ENCODE results near the gene PLIN5. TPM values are rescaled to one million over a fixed set of nuclear protein-coding genes. Genes with fewer than 3 reads are reported as not detected.

Gene PLIN5
- total RNA-seq, 1 donor from 2014 or later, result 25.1 TPM

DNA sequence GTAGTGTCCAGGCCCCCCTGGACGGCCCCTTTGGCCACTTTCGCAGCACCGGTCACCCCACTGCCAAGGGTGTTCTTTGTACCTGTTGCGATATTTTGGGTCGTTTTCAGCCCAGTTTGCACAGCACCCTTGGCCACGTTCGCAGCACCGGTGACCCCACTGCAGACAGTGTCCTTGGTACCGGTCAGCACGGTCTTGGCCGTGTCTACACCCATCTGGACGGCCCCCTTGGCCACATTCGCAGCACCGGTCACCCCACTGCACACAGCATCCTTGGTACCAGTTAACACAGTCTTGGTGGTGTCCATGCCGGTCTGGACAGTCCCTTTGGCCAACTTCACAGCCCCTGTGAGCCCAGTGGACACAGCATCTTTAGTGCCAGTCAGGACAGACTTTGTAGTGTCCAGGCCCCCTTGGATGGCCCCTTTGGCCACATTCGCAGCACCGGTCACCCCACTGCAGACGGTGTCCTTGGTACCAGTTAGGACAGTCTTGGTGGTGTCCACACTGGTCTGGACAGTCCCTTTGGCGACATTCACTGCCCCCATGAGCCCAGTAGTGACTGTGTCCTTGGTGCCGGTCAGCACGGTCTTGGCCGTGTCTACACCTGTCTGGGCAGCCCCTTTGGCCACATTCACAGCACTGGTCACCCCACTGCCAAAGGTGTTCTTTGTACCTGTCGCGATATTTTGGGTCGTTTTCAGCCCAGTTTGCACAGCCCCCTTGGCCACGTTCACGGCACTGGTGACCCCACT, 23.5 kb downstream of the PLIN5 start:
- no peak for DNase-seq (ENCODE audit: low spot score)
- intact Hi-C loops (cut with DNase I), result no loop called here

DNA sequence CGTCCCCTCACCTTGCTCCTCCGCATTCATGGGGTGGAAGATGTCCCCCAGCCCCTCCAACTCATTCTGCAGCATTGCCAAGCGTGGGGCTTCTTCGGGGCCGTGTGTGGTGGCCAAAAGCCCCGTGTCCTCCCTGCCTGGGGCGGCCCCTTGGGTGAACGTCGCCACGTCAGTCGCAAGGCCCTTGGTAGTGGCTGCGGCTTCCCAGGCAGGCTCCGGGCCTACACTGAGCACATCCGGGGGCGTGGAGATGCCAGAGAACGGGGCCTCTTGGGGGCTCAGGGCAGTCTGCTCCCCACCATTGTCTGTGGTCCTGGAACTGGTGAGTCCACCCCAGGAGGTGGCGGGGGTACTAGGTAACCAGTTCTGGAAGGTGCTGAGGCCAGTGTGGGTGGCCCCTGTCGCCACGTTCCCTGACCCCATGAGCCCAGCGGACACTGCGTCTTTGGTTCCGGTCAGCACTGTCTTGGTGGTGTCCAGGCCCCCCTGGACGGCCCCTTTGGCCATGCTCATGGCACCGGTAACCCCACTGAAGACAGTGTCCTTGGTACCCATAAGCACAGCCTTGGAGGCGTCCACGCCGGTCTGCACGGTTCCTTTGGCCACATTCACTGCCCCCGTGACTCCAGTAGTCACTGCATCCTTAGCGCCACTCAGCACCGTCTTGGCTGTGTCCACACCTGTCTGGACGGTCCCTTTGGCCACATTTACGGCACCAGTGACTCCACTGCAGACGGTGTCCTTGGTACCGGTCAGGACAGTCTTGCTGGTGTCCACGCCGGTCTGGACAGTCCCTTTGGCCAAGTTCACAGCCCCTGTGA, 24.4 kb downstream of the PLIN5 start:
- no peak for DNase-seq (ENCODE audit: low spot score)
- intact Hi-C loops (cut with DNase I), result no loop called here

DNA sequence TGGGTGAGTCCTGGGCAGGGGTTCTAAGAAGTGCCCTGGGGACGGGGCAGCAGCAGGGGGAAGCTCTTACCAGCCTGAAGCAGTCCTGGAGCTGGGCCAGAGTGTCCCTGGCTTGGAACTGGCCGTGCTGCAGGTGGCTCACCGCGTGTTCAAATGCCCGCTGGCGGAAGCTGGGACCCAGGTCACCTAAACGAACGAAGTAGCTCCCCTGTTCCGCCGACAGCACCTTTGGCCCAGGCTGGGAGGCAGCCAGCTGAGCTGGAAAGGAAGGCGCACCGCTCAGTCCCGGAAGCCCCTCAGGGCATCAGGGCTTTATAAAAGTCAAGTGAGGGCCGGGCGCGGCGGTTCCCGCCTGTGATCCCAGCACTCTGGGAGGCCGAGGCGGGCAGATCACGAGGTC, 26.3 kb downstream of the PLIN5 start:
- DNase-seq (ENCODE audit: low spot score), result no peak
- intact Hi-C loops (cut with DNase I), result no loop called here

DNA sequence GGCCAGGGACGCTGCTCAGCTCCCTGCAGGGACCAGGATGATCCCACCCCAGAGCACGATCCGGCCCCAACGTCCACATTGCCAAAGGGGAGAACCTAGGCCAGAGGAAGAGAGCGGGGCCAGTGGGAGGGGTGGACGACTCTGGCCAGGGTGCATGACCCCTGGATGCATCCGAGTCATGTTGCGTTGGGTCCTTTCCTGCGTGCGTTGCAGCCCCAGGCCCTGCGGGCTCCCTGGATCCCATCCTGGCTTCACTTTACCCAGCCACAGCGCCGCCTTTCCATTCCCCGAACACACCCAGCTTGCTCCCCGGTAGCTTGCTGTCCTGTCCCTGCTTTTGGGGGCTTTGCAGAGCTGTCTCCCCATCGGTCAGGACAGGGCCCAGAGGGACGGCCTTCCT, 27.2 kb downstream of the PLIN5 start:
- no peak for DNase-seq (ENCODE audit: low spot score)
- intact Hi-C loops (cut with DNase I), result no loop called here

DNA sequence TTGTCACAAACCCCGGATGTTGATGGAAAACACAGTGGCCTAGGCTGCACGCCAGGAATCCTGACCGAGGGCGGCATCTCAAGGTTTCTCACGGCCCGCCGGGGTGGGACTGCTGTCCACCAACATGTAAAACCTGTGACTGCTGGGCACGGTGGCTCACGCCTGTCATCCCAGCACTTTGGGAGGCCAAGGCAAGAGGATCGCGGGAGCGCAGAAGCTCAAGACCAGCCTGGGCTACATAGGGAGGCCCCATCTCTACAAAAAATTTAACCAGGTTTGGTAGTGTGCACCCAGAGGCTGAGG, 27.9 kb downstream of the PLIN5 start:
- DNase-seq (ENCODE audit: low spot score), result no peak
- intact Hi-C loops (cut with DNase I), result no loop called here

DNA sequence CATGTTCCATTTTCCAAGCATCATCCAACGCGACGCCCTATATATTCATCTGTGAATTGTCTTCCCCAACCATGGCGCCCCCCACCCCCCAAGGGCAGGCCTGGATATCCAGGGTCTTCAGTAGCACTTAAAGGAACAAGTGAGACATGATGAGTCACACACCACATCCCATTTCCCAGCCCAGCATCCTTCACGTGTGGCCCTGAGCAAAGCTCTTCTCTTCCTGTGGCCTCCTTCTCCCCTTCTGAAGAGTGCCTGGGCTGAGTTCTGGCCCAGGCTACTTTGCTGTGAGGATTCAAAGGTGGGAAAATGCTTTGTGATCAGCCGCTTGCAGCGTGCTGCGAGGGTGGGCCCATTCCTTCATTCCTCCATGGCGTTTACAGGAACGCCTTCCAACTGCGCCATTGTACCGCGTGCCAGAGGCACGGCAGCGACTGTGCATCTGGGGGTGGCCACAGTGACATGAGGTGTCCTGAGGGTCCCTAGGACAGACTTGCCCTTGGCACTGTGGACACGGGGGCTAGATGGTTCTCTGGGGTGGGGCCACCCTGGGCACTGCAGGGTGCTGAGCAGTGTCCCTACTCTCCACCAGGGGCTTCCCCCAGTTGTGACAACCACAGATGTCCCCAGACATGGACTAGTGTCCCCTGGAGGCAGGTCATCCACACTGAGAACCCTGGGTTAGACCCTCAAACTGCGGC, 28.4 kb downstream of the PLIN5 start:
- intact Hi-C loops (cut with DNase I), result no loop called here
- no peak for DNase-seq (ENCODE audit: low spot score)

DNA sequence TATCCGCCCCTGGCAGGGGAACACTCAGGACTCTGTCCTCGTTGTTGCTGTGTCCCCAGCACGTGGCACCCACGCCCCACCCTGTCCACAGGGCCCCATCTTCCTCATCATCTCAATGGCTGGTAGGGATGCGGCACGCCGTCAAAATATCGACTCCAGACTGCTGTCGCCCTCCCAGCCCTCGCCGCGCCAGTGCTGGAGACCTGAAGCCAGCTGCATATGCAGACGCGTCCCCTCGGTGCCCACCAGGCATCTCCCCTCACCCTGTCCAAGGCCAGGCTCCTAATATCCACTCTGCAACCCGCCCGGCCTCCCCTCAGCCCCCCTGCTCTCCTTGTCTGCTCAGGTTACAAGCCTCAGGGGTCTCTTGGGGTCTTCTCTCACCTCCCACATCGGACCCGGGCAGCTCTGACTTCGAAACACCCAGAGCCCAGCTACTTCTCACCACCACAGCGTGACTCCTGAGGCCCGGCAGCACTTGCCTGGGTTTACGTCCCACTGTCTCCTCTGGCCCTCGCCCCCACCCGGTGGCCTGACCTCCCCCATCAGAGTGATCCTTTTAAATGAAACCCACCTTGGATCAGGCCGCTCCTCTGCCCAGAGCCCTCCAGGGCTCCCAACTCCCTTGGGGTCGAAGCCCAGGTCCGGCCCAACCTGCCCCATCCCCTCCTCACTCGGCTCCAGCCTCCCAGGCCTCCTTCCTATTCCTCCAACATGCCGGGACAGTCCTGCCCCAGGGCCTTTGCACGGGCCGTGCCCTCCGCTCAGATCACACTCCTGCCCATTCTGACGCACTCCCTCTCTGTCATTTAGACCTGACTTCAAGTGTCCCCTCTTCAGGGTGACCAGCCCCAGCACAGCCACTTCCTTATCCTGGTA, 29.2 kb downstream of the PLIN5 start:
- DNase-seq (ENCODE audit: low spot score), result no peak
- intact Hi-C loops (cut with DNase I), result no loop called here

DNA sequence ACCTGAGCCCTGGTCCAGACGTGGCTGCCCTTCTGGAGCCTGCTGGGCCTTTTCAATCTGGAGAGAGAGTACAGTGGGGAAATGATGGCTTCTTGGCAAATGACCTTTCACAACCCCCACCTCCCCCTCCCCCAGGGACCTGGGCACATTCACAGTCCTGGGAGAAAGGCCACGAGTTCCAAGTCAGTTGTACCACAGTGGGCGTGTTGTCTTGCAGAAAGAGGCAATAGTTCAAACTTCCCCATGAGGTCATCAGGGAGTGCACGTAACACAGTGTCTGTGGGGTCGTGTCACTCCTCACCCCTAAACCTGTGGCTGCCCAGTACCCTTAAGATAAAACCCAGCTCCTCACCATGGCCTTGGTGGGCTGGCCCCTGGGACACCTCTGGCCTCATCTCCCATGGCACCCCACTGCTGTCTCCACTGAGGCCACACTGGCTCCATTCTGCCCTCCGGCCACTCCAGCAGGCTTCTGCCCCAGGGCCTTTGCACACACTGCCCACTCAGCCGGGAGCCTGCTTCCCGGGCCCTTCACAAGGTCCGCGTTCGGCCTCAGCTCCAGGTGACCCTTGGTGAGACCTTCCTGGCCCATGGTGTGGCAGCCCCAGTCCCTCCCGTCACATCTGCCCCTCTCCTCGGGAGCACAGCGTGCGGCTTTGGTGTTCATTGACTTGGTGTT, 30.0 kb downstream of the PLIN5 start:
- DNase-seq (ENCODE audit: low spot score), result no peak
- intact Hi-C loops (cut with DNase I), result no loop called here

DNA sequence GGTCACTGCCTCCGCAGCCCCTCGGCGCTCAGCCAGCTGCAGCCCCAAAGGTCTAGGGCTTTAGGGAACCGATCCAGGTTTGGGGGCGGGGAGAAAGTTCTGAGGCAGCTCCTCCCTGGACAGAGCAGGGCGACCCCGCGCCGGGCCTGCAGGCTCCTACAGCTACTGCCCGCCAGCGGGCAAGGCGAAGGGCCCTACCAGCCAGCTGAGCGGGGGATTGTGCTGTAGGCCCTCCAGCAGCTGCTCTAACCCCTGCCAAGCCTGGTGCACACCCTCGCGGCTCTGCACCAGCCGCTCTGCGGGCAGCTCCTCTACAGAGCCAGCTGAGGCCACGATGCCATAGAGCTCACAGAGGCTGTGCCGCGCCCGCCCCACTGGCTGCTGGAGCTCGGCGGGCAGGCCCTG, 30.7 kb downstream of the PLIN5 start:
- intact Hi-C loops (cut with DNase I), result no loop called here
- DNase-seq (ENCODE audit: low spot score), result no peak

DNA sequence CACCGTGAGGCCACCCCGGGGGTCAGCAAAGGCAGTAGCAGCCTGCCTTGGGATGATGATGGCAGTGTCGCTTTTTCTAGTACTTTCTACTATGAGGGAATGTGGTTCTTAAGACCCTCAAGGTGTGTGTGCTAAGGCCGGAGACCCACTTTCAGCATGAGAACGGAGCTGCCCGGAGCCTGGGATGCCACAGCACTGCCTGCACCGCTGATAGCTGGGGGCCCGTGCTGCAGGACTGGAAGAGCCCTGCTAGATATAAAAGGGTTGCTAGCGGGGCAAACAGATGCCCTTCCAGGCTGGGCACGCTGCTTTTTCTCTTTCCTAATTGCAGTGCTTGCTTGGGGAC, 31.2 kb downstream of the PLIN5 start:
- DNase-seq (ENCODE audit: low spot score), result no peak
- intact Hi-C loops (cut with DNase I), result no loop called here

DNA sequence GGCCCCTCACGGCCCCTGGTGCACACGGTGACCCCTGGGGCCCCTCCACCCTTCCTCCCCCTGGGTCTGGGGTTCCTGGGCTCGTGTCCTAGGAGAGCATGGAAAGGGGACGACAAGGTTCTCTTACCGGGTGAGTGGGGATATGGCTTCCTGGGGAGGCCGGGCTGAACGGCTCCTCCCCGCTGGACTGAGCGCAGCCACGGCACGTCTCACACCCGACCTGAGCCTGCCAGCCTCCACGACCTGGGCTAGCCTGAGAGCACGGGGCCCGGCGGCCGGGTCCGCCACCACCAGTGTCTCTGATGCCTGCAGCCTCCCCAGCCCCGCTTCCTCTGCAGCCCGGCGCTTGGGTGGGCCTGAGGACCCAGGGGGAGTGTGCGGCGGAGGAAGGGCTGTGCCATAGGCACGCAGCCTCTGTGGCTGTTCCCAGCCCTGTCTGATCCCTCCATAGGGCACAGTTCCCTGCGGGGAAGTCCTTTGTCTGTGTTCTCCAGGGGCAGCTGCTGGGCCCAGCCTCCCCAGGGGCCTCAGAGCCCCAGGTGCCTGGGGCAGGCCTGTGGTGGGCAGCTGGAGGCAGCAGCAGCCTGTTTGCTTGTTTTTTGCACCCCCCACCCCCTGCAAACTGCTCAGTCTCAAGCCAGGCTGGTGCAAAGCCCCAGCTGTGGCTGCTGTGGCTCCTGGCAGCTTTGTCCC, 31.7 kb downstream of the PLIN5 start:
- DNase-seq (ENCODE audit: low spot score), result no peak
- intact Hi-C loops (cut with DNase I), result no loop called here

DNA sequence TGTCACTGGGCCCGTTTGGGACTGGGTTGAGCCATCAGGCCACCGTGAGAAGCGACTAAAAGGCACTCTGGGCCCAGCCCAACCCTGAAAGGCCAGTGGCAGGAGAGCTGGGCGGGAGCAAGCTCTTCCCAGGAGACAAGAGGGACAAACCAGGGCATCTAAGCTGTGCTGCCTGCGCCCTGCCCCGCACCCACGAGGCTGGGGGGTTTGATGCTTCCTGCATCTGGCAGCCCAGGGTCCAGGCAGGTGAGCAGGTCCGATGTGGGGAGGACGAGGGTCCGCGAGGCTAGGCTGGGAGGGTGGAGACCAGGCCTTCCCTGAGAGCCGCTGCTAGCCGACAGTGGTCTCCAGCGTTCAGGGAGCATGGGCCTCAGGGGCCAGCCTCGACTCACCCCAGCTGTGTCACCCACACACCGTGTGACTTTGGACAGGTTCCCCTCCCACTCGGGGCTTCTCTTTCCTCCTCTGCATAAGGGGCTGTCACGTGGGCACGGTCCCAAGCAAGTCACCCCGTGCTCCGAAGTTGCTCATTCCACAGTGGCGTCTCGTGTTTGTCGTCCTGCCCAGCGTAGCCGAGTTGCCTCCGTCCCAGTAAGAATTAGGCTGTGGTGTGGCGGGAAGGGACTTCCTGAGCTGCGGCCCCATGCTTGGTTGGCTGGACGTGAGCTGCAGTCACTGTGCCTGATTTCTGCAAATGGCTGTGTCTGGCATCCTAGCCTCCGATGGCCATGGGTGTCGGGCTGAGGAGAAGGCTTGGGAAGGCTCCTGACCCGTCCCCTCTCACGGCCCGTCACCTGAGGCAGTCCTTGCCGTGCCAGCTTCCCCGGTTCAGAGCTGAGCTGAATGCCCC, 32.5 kb downstream of the PLIN5 start:
- intact Hi-C loops (cut with DNase I), result no loop called here
- DNase-seq (ENCODE audit: low spot score), result no peak

DNA sequence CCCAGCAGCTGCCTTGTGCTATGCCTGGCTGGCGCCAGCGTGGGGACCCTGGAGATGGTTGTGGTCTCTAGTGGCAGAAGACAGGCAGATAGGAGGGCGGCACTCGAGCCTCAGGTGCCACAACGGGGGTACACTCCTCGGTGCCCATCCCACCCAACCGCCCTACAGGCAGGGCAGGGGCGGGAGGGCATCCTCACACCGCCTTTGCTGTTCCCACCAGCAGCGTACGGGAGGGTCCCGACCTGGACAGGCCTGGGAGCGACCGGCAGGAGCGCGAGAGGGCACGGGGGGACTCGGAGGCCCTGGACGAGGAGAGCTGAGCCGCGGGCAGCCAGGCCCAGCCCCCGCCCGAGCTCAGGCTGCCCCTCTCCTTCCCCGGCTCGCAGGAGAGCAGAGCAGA, 33.3 kb downstream of the PLIN5 start:
- intact Hi-C loops (cut with DNase I), result no loop called here
- DNase-seq (ENCODE audit: low spot score), result no peak

DNA sequence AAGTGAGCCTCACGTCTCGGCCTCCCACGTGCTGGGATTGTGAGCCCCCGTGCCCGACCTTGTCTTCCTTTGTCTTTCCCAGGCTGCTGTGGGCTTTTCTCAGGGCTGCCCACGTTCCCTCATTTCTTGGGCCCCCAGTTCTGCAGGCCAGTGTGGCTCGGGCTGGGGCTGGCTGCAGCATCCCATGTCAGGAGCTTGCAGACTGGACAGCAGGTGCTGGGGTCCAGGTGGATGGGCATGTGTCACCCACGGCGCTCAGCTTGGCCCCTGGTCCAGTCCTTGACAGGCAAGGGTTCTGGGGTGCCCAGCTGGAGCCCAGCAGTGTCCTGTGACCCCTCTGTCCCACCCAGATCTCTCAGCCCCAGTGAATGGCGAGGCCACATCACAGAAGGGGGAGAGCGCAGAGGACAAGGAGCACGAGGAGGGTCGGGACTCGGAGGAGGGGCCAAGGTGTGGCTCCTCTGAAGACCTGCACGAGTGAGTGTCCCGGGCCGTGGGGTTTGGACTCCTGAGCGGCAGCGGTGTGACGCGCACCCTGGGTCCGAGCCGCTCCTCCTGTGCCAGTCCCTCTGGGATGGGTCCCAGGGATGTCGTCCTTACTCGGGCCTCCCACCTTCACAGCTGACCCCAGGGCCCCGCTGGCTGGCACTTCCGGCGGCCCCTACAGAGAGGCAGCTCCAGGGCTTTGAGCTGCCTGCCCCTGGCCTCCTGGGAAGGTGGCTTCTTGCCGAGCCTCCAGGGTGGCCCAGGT, 34.0 kb downstream of the PLIN5 start:
- intact Hi-C loops (cut with DNase I), result no loop called here

DNA sequence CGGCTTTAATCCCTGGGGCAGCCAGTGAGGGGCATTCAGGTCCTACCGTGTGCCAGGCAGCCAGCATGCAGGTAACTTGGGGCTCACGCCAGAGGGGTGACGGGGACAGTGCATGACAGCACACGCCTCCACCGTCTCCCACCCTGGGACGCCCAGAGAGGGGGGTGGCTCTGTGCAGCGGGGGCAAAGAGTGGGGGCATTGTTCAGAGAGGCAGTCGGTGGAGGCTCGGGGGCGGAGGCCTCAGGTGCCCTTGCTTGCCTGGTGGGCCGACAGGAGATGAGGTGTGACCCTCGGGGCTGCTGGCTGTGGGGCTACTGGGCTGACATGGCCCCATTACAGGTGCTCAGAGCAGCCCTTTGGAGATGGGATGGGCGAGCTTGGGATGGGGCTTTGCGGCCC, 35.2 kb downstream of the PLIN5 start:
- intact Hi-C loops (cut with DNase I), result no loop called here
- DNase-seq (ENCODE audit: low spot score), result no peak

More for the DNA sequence above, 34.0 kb downstream of the PLIN5 start:
- no peak for DNase-seq (ENCODE audit: low spot score)

DNA sequence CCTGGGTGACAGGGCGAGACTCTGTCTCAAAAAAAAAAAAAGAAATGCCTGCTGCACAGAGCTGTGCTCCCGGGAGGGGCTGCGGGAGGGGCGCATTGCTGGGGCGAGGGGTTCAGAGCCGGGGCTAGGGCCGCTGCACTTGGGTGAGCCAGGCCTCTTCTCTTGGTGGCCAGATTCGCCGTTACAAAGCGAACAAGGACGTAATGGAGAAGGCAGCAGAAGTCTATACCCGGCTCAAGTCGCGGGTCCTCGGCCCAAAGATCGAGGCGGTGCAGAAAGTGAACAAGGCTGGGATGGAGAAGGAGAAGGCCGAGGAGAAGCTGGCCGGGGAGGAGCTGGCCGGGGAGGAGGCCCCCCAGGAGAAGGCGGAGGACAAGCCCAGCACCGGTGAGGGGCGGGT, 35.7 kb downstream of the PLIN5 start:
- no peak for DNase-seq (ENCODE audit: low spot score)
- intact Hi-C loops (cut with DNase I), result no loop called here

DNA sequence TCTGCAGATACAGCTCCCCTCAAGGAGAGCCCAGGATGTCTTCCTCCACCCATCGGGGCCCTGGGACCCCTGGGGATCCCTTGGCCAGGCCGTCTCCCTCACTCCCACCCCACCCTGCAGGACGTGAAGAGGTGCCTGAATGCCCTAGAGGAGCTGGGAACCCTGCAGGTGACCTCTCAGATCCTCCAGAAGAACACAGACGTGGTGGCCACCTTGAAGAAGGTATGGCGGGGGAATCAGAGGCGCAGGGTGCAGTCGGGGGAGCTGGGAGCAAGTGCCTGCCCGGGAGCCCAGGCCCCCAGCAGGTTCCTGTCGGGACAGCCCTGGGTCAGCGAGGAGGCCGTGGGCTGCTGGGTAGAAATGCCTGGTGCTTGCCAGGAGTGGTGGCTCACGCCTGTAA, 36.3 kb downstream of the PLIN5 start:
- no peak for DNase-seq (ENCODE audit: low spot score)
- intact Hi-C loops (cut with DNase I), result no loop called here

Measured in cardiac septum (tissue), 1 donor.